GM18873 (cell line): ENCODE results near the gene NHP2.
"Not testable (repeated sequence)": the region's sequence is repeated elsewhere in the genome, so short reads cannot be mapped to it uniquely, and the experiment has no call there.

Experiments used
- ATAC-seq: cut with Tn5 transposase; IDR thresholded peaks from one replicate; pipeline ENCODE4 v1.9.1; 2021; ENCODE audit warnings: mild to moderate bottlenecking, moderate library complexity, moderate number of reproducible peaks; ENCODE audit not compliant: unreplicated experiment, low FRiP score

NHP2 gene

GRCh38 chr5:178136990-178137389 lies 16.7 kb downstream of the NHP2 start:
- no peak for ATAC-seq

- ATAC-seq, result no peak
Observed at GRCh38 chr5:178131446-178131996, 22.2 kb downstream of the NHP2 start.

- ATAC-seq, result peak; percentile 55
Observed at GRCh38 chr5:178130576-178131445, 22.9 kb downstream of the NHP2 start, which contains the start of gene RMND5B. TSS of gene RMND5B (plus strand) at chr5:178131014. CDS start at chr5:178138120, 7,106 bp downstream.

- not testable (repeated sequence) for ATAC-seq
Observed at GRCh38 chr5:178130234-178130575, 23.5 kb downstream of the NHP2 start.

- no peak for ATAC-seq
Observed at GRCh38 chr5:178129296-178129695, 24.4 kb downstream of the NHP2 start.

- not testable (repeated sequence) for ATAC-seq
Observed at GRCh38 chr5:178127300-178128009, 26.2 kb downstream of the NHP2 start.

GRCh38 chr5:178126556-178126955 lies 27.1 kb downstream of the NHP2 start:
- ATAC-seq, result no peak

GRCh38 chr5:178125253-178125906 lies 28.3 kb downstream of the NHP2 start:
- no peak for ATAC-seq

- no peak for ATAC-seq
Observed at GRCh38 chr5:178123966-178124925, 29.4 kb downstream of the NHP2 start.

GRCh38 chr5:178123094-178123965 lies 30.4 kb downstream of the NHP2 start:
- ATAC-seq, result no peak

- ATAC-seq, result no peak
Observed at GRCh38 chr5:178122346-178122745, 31.3 kb downstream of the NHP2 start.

GRCh38 chr5:178121391-178122276 lies 32.1 kb downstream of the NHP2 start:
- ATAC-seq, result no peak

- ATAC-seq, result peak; percentile 58
Observed at GRCh38 chr5:178120607-178121357, 32.9 kb downstream of the NHP2 start.

- no peak for ATAC-seq
Observed at GRCh38 chr5:178119915-178120606, 33.6 kb downstream of the NHP2 start.

- no peak for ATAC-seq
Observed at GRCh38 chr5:178117923-178118701, 35.6 kb downstream of the NHP2 start.
